ENCODE data around the gene SLC25A29. TPM values are rescaled to one million over a fixed set of nuclear protein-coding genes. Genes with fewer than 3 reads are reported as not detected.

SLC25A29 gene
- total RNA-seq, 1 donor from 2014 or later = 30.8 TPM

- Histone ChIP-seq H3K9ac (ENCODE audit: low read depth in 1 of 3, low read length in 3 of 3) (no peak overlapping the region), H3K36me3 (ENCODE audit: control insufficient read depth in 3 of 3, insufficient read depth in 3 of 3, low read length in 3 of 3) (peaks cover 15 to 20% (median 19%) of the 10 kb centered on the region in 3 donors), H3K4me1 (ENCODE audit: control insufficient read depth in 3 of 3, insufficient read depth in 3 of 3, low read length in 3 of 3) (no peaks in the 10 kb centered on the region), H3K9me3 (ENCODE audit: control insufficient read depth in 3 of 3, low read length in 3 of 3) (no peaks in the 10 kb centered on the region), H3K4me3 (ENCODE audit: low read length in 3 of 3) (no peak overlapping the region), H3K27me3 (ENCODE audit: control insufficient read depth in 3 of 3, insufficient read depth in 3 of 3, low read length in 3 of 3) (no peaks in the 10 kb centered on the region), H3K27ac (ENCODE audit: low read depth, low read length) (no peak overlapping the region)
Measured at GRCh38 chr14:100332071-100332639, 25.9 kb upstream of the SLC25A29 start.

DNA sequence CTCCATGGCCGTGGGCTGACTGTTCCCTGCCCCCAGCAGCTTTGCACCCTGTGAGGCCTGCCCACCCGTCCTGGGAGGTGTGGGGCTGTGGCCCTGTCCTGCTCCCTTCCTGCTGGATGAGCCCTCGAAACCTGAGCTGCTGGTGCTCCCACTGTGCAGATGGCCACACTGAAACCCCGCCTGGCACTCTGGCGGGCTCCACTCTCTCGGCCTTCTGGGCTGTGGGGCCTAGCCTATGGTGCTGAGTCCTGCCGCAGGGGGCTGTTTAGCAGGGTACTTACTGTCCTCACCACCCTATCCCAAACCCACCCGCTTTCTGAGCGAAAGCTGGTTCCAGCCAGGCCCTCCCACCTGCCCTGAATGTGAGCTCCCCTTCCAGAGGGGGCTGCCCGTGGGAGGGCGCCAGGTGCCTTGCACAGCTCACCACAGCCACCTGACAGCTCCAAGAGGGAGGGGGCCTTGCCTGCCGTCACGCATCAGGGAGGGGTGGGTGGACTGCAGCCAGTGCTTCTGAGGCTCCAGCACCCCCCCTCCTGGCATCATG is 24.2 kb upstream of the SLC25A29 start:
- H3K4me3 ChIP-seq (ENCODE audit: low read length in 3 of 3) = no peak overlapping the region
- H3K27ac ChIP-seq (ENCODE audit: low read depth, low read length) = no peak overlapping the region

GRCh38 chr14:100330007-100330344 is 23.7 kb upstream of the SLC25A29 start:
- Histone ChIP-seq H3K36me3 (ENCODE audit: control insufficient read depth in 3 of 3, insufficient read depth in 3 of 3, low read length in 3 of 3) (peaks cover 7 to 14% (median 13%) of the 10 kb centered on the region in 3 donors), H3K9me3 (ENCODE audit: control insufficient read depth in 3 of 3, low read length in 3 of 3) (no peaks in the 10 kb centered on the region)

More for the DNA sequence above, 24.2 kb upstream of the SLC25A29 start:
- no peaks in the 10 kb centered on the region for H3K9me3 ChIP-seq (ENCODE audit: control insufficient read depth in 3 of 3, low read length in 3 of 3)
- no peaks in the 10 kb centered on the region for H3K4me1 ChIP-seq (ENCODE audit: control insufficient read depth in 3 of 3, insufficient read depth in 3 of 3, low read length in 3 of 3)
- H3K9ac ChIP-seq (ENCODE audit: low read depth in 1 of 3, low read length in 3 of 3) = no peak overlapping the region
- no peaks in the 10 kb centered on the region for H3K27me3 ChIP-seq (ENCODE audit: control insufficient read depth in 3 of 3, insufficient read depth in 3 of 3, low read length in 3 of 3)
- peaks cover 7 to 15% (median 15%) of the 10 kb centered on the region in 3 donors for H3K36me3 ChIP-seq (ENCODE audit: control insufficient read depth in 3 of 3, insufficient read depth in 3 of 3, low read length in 3 of 3)

DNA sequence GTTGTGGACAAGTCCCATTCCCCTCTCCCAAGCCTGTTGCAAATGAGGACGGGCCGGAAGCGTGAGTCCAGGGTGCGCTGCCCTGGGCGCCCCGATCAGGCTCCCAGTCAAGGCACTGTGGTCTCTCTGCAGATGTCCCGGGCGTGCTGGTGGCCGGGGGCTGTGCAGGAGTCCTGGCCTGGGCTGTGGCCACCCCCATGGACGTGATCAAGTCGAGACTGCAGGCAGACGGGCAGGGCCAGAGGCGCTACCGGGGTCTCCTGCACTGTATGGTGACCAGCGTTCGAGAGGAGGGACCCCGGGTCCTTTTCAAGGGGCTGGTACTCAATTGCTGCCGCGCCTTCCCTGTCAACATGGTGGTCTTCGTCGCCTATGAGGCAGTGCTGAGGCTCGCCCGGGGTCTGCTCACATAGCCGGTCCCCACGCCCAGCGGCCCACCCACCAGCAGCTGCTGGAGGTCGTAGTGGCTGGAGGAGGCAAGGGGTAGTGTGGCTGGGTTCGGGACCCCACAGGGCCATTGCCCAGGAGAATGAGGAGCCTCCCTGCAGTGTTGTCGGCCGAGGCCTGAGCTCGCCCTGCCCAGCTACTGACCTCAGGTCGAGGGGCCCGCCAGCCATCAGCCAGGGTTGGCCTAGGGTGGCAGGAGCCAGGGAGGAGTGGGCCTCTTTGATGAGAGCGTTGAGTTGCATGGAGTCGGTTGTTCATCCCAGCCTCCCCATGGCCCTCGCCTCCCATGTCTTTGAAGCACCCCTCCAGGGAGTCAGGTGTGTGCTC is 23.2 kb upstream of the SLC25A29 start:
- Histone ChIP-seq H3K9me3 (ENCODE audit: control insufficient read depth in 3 of 3, low read length in 3 of 3) (no peaks in the 10 kb centered on the region), H3K27me3 (ENCODE audit: control insufficient read depth in 3 of 3, insufficient read depth in 3 of 3, low read length in 3 of 3) (no peaks in the 10 kb centered on the region), H3K4me3 (ENCODE audit: low read length in 3 of 3) (no peak overlapping the region), H3K9ac (ENCODE audit: low read depth in 1 of 3, low read length in 3 of 3) (no peak overlapping the region), H3K36me3 (ENCODE audit: control insufficient read depth in 3 of 3, insufficient read depth in 3 of 3, low read length in 3 of 3) (peaks cover 7 to 8% (median 7%) of the 10 kb centered on the region in 3 donors), H3K4me1 (ENCODE audit: control insufficient read depth in 3 of 3, insufficient read depth in 3 of 3, low read length in 3 of 3) (no peaks in the 10 kb centered on the region), H3K27ac (ENCODE audit: low read depth, low read length) (no peak overlapping the region)

More at GRCh38 chr14:100330007-100330344, 23.7 kb upstream of the SLC25A29 start:
- H3K4me1 ChIP-seq (ENCODE audit: control insufficient read depth in 3 of 3, insufficient read depth in 3 of 3, low read length in 3 of 3) = no peaks in the 10 kb centered on the region
- H3K9ac ChIP-seq (ENCODE audit: low read depth in 1 of 3, low read length in 3 of 3) = no peak overlapping the region
- H3K27ac ChIP-seq (ENCODE audit: low read depth, low read length) = no peak overlapping the region
- no peaks in the 10 kb centered on the region for H3K27me3 ChIP-seq (ENCODE audit: control insufficient read depth in 3 of 3, insufficient read depth in 3 of 3, low read length in 3 of 3)
- H3K4me3 ChIP-seq (ENCODE audit: low read length in 3 of 3) = no peak overlapping the region

DNA sequence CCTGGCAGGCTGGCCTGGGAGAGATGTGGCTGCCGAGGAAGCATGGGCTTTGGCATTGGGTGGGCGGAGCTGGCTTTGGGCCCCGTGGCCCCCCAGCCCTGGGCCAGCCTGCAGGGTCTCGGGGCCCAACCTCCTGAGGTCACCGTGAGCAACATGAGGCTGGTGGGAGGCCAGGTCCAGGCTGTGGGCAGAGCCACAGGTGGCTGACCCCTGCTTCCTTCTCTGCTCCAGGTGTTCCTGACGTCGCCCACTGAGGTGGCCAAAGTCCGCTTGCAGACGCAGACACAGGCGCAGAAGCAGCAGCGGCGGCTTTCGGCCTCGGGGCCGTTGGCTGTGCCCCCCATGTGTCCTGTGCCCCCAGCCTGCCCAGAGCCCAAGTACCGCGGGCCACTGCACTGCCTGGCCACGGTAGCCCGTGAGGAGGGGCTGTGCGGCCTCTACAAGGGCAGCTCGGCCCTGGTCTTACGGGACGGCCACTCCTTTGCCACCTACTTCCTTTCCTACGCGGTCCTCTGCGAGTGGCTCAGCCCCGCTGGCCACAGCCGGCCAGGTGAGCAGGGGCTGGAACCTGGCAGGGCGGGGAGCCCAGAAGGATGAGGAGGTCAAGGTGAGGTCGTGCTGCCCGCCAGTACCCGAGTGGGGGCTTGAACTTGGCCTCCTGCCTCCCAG is 22.4 kb upstream of the SLC25A29 start:
- Histone ChIP-seq H3K4me3 (ENCODE audit: low read length in 3 of 3) (no peak overlapping the region), H3K4me1 (ENCODE audit: control insufficient read depth in 3 of 3, insufficient read depth in 3 of 3, low read length in 3 of 3) (no peaks in the 10 kb centered on the region), H3K9ac (ENCODE audit: low read depth in 1 of 3, low read length in 3 of 3) (no peak overlapping the region), H3K36me3 (ENCODE audit: control insufficient read depth in 3 of 3, insufficient read depth in 3 of 3, low read length in 3 of 3) (peaks cover 0 to 6% (median 3%) of the 10 kb centered on the region in 3 donors), H3K9me3 (ENCODE audit: control insufficient read depth in 3 of 3, low read length in 3 of 3) (no peaks in the 10 kb centered on the region), H3K27me3 (ENCODE audit: control insufficient read depth in 3 of 3, insufficient read depth in 3 of 3, low read length in 3 of 3) (no peaks in the 10 kb centered on the region), H3K27ac (ENCODE audit: low read depth, low read length) (no peak overlapping the region)

DNA sequence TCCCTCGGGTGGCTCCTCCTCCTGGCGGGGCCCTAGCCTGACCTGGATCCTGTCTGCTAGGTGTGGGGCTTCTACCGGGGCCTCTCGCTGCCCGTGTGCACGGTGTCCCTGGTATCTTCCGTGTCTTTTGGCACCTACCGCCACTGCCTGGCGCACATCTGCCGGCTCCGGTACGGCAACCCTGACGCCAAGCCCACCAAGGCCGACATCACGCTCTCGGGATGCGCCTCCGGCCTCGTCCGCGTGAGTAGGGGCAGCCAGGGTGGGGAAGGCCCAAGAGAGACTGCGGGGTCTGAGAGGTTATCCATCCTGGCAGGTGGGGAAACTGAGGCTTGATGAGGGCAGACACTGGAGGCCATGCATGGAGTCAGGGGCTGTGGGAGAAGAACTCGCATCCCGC is 20.9 kb upstream of the SLC25A29 start:
- Histone ChIP-seq H3K4me3 (ENCODE audit: low read length in 3 of 3) (no peak overlapping the region), H3K9me3 (ENCODE audit: control insufficient read depth in 3 of 3, low read length in 3 of 3) (no peaks in the 10 kb centered on the region), H3K36me3 (ENCODE audit: control insufficient read depth in 3 of 3, insufficient read depth in 3 of 3, low read length in 3 of 3) (no peaks in the 10 kb centered on the region), H3K9ac (ENCODE audit: low read depth in 1 of 3, low read length in 3 of 3) (no peak overlapping the region), H3K27ac (ENCODE audit: low read depth, low read length) (no peak overlapping the region), H3K27me3 (ENCODE audit: control insufficient read depth in 3 of 3, insufficient read depth in 3 of 3, low read length in 3 of 3) (no peaks in the 10 kb centered on the region), H3K4me1 (ENCODE audit: control insufficient read depth in 3 of 3, insufficient read depth in 3 of 3, low read length in 3 of 3) (peaks cover 0 to 2% (median under 1%) of the 10 kb centered on the region in 3 donors)

GRCh38 chr14:100325958-100326357 is 19.7 kb upstream of the SLC25A29 start:
- no peak overlapping the region for H3K27ac ChIP-seq (ENCODE audit: low read depth, low read length)
- no peaks in the 10 kb centered on the region for H3K9me3 ChIP-seq (ENCODE audit: control insufficient read depth in 3 of 3, low read length in 3 of 3)
- H3K4me1 ChIP-seq (ENCODE audit: control insufficient read depth in 3 of 3, insufficient read depth in 3 of 3, low read length in 3 of 3) = peaks cover 0 to 10% (median 7%) of the 10 kb centered on the region in 3 donors
- H3K9ac ChIP-seq (ENCODE audit: low read depth in 1 of 3, low read length in 3 of 3) = no peak overlapping the region
- no peaks in the 10 kb centered on the region for H3K36me3 ChIP-seq (ENCODE audit: control insufficient read depth in 3 of 3, insufficient read depth in 3 of 3, low read length in 3 of 3)
- H3K27me3 ChIP-seq (ENCODE audit: control insufficient read depth in 3 of 3, insufficient read depth in 3 of 3, low read length in 3 of 3) = no peaks in the 10 kb centered on the region
- no peak overlapping the region for H3K4me3 ChIP-seq (ENCODE audit: low read length in 3 of 3)

DNA sequence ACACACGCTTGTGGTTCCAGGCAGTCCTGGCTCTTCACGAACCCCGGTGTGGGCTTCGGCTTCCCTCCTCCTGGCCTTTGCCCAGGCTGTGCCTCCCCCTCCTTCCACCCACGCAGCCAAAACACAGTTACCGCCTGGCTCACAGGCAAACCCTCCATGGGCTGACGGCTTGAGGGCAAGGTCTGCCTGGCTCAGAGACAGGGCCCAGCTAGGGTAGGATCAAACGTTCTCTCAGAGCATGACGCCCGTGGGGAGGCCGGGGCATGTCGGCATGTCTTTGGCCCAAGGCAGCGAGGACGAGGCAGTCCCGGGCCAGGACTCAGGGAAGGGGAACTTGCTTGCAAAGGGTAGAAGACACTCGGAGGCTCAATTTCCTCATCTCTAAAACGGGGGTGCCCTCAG is 19.0 kb upstream of the SLC25A29 start:
- no peaks in the 10 kb centered on the region for H3K36me3 ChIP-seq (ENCODE audit: control insufficient read depth in 3 of 3, insufficient read depth in 3 of 3, low read length in 3 of 3)
- H3K27ac ChIP-seq (ENCODE audit: low read depth, low read length) = no peak overlapping the region
- no peak overlapping the region for H3K4me3 ChIP-seq (ENCODE audit: low read length in 3 of 3)
- H3K4me1 ChIP-seq (ENCODE audit: control insufficient read depth in 3 of 3, insufficient read depth in 3 of 3, low read length in 3 of 3) = peaks cover 0 to 10% (median 7%) of the 10 kb centered on the region in 3 donors
- no peak overlapping the region for H3K9ac ChIP-seq (ENCODE audit: low read depth in 1 of 3, low read length in 3 of 3)
- H3K27me3 ChIP-seq (ENCODE audit: control insufficient read depth in 3 of 3, insufficient read depth in 3 of 3, low read length in 3 of 3) = no peaks in the 10 kb centered on the region
- no peaks in the 10 kb centered on the region for H3K9me3 ChIP-seq (ENCODE audit: control insufficient read depth in 3 of 3, low read length in 3 of 3)

GRCh38 chr14:100323942-100324307 is 17.7 kb upstream of the SLC25A29 start:
- Histone ChIP-seq H3K9me3 (ENCODE audit: control insufficient read depth in 3 of 3, low read length in 3 of 3) (no peaks in the 10 kb centered on the region), H3K27ac (ENCODE audit: low read depth, low read length) (no peak overlapping the region), H3K9ac (ENCODE audit: low read depth in 1 of 3, low read length in 3 of 3) (no peak overlapping the region), H3K4me1 (ENCODE audit: control insufficient read depth in 3 of 3, insufficient read depth in 3 of 3, low read length in 3 of 3) (peaks cover 0 to 10% (median 7%) of the 10 kb centered on the region in 3 donors), H3K27me3 (ENCODE audit: control insufficient read depth in 3 of 3, insufficient read depth in 3 of 3, low read length in 3 of 3) (no peaks in the 10 kb centered on the region), H3K36me3 (ENCODE audit: control insufficient read depth in 3 of 3, insufficient read depth in 3 of 3, low read length in 3 of 3) (no peaks in the 10 kb centered on the region), H3K4me3 (ENCODE audit: low read length in 3 of 3) (no peak overlapping the region)
